NCI-H2196 (cell line): Measurements from ENCODE around the gene NUBP2.
"Not testable (repeated sequence)": the region's sequence is repeated elsewhere in the genome, so short reads cannot be mapped to it uniquely, and the experiment has no call there.

Experiments used
- DNase-seq: peaks from one replicate; lab custom pipeline; 2025; ENCODE audit not compliant: unreplicated experiment; lab: John Stamatoyannopoulos, UW

Gene NUBP2

DNA sequence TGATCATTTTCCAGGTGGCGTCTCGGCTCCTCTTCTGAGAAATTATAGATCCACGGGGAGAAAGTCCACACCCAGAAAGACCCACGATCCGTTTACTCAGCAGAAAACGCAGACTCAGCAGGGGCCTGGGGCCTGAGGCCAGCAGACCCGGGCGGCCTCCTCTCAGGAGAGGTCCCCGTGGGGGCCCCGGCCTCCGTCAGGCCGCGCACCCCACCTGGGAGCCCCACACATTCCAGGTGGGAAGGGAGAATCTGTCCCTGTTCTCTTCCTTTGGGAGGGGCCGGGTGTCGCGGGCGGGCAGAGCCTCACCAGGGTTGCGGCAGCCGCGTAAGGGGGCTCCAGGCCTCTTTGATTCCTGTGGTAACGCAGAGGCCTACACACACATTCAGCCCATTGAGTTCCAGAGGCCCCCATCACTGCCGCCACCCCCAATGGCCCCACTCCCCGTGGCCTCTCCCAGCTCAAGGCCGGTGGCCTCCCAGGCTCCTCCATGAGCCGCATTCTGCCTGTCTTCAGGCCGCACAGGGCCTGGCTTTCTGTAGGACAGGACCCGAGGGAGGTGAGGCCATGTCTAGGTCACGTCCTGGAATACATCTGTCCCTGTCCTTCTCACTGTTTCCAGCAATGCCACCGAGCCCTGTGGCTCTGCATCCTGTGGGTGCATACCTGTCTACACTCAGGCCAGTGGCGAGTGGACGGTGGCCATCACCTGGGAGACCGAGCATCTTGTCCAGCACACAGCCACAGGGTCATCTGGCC lies 12.3 kb downstream of the NUBP2 start:
- DNase-seq: no peak

GRCh38 chr16:1799263-1799662 lies 16.5 kb downstream of the NUBP2 start:
- DNase-seq: not testable (repeated sequence)

DNA sequence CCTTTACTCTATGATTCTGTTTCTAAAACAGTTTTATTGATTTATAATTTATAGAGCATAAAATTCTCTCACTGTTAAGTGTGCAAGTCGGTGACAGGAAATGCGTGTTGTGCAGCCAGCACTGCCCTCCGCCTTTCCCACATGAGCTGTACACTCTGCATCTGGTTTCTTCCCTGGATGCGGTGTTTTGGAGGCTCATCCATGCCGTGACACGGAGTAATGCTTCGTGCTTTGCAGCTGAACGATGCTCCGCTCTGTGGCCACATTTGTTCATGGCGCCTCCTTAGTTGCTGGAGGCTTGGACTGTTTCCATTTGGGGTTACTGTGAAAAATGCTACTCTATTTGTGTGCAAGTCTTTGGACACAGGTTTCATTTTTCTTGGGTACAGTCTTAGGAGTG lies 17.9 kb downstream of the NUBP2 start:
- DNase-seq: no peak

- no peak for DNase-seq
These were observed 24.9 kb downstream of the NUBP2 start for GRCh38 chr16:1807626-1808025.

DNA sequence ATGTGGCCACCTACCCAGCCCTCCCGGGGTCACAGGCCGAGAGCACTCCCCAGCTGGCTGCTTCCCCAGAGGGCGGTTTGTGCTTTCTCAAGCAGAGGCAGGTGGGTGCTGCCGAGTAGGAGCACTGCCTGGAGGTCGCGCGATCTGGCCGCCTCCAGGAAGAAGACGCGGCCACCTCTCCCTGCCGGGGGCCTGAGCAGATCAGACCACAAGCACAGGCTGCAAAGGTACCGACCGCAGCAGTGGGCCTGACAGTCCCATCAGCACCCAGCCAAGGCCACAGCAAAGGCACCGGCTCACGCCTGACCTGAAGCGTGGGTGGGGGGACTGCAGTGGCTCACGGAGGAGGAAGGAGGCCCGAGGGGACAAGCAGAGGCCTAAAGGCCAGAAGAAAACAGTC lies 25.9 kb downstream of the NUBP2 start:
- DNase-seq: no peak

DNA sequence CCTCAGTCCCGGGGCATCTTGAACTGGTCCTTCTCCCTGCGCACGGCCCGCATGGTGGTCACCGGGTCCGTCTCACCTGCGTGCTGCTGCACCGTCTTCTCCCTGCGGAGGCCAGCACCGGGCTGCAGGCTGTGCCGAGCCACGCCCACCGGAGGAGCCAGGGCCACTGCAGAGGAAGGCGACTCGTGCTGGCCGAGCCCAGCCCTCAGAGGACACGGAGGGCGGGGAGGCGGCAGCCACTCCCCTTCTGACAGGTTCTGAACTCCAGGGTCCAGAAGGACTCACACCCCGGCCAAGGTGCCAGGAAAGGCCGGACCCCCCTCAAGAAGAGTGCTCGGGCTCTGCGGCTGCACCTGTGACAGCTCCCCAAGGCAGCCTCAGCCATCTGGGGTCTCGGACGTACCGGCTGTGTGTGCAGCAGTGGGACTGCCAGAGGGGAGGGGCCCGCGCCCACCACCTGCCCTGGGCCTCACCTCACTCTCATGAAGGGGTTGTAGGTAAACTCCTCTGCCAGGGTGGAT lies 26.6 kb downstream of the NUBP2 start:
- no peak for DNase-seq

GRCh38 chr16:1810106-1810505 lies 27.3 kb downstream of the NUBP2 start:
- DNase-seq: no peak

GRCh38 chr16:1810536-1810935 lies 27.8 kb downstream of the NUBP2 start:
- DNase-seq: no peak

GRCh38 chr16:1812732-1813163 lies 30.0 kb downstream of the NUBP2 start:
- peak; percentile 62 for DNase-seq

DNA sequence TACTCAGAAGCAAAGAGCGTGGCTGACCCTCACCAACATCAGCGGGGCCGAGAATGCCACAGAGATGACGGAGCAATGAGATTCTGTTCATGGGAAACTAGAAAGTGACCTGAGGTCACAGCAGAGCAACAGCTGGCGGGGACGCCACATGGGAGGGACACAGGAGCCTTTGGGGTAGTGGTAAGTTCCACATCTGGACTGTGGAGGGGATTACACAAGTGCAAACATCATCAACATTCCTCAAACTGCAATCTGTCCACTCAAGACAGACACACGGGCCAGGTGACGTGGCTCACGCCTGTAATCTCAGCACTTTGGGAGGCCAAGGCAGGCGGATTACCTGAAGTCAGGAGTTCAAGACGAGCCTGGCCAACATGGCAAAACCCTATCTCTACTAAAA lies 32.7 kb downstream of the NUBP2 start:
- DNase-seq: no peak

DNA sequence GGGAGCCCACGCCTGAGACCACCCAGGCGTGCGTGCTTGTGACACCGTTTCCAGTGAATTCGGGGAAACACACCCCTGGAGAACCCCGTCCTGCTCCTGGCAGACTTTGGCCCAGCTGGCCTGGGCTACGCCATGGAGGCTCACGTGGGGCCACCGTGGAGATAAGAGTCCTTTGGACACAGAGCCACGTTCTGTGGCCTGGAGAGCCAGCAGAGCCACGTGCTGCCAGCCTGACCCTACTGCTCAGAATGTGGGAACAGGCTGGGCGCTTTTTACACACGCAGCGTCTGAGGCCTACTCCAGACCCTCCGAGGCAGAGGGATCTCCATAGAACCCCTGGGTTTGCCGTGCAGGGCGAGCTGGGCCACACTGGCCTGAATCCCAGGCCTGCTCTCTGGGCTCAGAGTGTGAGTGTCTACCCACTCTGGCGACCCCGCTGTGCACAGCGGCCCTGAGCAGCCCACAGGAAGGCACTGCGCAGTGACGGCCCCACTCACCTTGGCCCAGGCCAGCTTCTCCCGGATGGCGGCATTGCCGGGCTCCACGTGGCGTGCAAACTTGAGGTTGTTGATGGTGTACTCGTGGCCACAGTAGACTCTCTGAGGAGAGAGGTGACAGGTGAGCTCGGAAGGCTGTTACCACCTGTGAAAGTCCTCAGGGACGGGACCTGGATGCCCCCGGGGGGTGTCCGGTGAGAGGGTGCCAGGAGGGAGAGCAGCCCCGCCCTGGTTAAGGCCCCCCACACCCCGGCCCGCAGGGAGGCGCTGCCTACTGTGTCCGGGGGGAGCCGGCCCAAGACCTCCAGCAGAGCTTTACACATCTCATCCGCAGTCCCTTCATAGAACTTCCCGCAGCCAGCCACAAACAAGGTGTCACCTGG lies 33.9 kb downstream of the NUBP2 start:
- DNase-seq: no peak

DNA sequence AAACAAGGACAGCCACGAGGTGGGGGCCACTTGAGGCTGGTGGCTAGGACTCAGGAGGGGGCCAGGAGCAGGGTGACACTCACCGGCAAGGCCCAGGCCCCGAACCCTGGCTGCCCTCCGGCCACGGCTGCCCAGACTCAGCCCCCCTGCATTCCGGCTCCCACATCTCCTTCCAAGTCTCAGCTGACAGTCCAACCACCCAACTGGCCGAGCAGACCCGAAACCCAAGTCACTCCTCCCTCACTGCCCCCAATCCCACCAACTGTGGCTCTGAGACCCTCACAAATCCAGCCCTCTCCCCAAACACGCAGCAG lies 34.5 kb downstream of the NUBP2 start:
- no peak for DNase-seq

- no peak for DNase-seq
These were observed 35.0 kb downstream of the NUBP2 start for GRCh38 chr16:1817716-1818115.

DNA sequence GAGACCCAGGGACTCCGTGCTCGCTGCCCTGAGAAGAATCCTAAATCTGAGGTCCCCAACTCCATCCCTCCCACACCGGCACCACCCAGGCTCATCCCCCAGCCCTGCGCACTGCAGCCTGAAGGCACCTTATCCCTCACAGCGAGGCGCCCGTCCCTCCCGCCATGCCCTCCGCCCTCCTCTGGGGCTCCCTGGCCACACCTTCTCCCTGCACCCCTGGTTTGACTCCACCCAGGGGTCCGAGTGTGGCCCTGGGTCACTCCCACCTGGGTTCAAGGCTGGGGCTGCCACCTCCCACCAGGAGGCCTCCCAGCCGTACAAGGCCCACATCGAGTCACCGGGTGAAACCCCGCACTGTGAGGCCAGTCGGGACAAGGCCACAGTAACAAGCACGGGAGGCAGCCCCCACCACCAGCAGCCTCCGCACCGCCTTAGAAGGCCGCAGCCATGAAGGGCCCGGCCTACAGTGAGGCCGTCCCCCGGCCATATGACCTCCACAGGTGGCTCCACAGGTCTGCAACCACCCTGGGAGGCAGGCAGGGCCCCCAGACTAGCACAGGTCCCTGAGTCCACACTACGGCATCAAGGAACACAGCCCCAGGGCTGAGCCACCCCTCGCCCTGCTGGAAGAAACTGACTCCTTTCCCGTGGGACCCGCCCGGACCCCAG lies 35.6 kb downstream of the NUBP2 start:
- DNase-seq: no peak

DNA sequence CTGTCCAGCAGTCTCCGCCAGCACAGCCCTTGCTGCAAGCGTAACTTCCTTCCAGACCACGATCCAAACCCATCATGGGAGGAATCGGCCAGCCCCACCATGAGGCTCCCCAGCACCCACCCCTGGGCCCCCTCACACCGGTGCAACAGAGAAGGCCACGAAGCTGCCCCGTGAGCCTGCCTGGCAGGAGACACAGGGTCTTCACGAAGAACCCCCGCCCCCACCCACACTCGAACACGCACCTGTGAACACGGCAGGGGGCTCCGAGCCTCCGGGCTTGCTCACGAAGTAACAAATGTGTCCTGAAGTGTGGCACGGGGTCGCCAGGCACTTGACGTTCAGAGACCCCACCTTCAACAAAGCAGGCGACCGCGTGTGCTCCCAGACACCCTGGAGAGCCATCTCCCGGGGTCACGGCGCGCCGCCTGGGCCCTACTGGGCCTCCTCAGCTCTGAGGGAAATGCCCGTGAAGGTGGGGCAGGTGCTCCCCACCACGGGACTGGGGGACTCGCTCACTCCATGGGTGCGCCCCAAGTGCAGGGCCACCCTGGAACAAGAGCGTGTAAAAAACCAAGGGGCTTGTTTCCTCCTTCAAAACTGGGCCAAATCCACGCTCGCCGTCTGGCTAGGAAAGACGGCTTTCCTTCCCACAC lies 36.2 kb downstream of the NUBP2 start:
- no peak for DNase-seq

DNA sequence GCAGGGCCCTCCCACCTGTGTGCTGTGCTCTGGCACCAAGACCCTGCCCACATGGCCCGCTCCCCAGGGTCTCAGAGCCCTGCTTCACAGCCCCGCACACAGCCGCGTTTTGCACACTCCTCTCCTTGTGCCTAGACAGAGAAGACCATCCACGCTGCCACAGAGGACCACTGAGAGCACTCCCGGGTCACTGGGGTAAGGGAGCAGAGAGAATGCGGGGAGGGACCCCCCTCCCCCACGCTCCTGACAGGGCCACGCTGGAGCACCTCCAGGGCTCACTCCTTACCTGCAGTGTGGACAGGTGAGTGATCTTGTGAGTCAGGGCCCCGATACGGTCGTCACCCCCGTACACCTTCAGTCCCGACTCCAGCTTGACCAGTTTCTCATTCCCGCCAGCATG lies 36.9 kb downstream of the NUBP2 start:
- DNase-seq: no peak

GRCh38 chr16:1820096-1820945 lies 37.6 kb downstream of the NUBP2 start:
- no peak for DNase-seq

DNA sequence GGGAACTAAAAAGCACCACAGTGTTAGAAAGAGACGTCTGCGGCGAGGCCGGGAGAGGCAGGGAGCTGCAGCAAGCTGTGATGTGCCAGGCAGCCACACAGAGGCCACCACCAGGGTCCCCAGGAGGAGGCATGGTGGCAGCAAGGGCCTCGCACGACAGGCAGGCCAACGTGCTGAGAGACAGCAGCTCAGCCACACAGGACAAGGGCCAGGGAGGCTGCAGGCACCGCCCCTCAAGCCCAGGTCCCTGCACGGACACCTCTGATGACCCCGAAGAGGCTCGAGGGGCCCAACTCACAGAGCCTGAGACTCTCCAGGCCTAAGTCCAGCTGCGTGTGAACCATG lies 38.2 kb downstream of the NUBP2 start:
- no peak for DNase-seq

DNA sequence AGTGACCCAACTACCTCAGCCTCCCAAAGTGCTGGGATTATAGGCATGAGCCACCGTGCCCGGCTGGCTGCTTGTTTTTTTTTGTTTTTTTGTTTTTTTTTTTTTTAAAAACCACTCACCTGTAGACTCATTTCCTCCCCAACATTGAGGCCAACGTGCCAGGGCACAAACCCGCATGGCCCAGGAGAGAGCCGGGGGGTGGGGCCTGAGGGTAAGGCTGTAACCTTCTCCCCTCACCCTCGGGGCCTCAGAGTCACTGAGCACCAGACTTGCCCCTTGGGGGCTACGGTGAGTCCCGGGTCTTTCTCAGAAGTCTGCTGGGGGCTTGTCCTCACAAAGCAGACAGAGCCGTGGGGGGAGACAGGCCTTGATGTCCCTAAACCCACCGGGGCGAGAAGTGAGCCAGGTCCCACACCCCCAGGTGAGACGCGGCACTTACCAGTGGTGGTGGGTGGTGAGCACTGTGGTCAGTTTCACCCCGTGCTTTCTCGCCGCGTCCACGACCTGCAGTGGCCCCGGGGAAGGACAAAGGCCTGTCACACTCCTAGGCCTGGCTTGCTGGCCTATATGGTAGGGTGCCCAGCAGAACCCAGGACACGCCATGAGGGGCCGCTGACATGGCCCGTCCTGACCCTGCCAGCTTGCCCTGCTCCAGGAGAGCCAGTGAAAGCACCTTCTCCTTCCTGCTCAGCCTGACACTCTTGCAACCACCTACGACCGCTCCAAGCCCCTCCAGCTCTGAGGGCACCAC lies 39.3 kb downstream of the NUBP2 start:
- no peak for DNase-seq

DNA sequence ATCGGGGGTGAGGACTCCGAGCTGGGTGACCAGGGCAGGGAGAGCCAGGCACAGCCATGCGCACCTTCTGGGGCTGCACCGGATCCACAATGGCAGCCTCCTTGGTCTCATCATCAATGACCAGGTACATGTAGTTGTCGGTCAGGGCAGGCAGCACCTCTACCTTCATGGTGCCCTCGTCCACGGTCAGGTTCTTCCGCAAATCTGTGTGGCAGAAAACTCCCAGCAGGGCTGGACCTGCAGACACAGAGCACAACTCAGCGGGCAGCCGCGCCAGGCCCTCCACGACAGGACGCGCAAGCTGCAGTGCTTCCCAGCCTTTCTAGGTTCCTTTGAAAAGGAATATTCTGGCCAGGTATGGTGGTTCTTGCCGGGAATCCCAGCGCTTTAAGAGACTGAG lies 40.0 kb downstream of the NUBP2 start:
- DNase-seq: no peak
